GM12864 (cell line): ENCODE data around the gene ERI2.

ENCODE experiments used
- DNase-seq: peaks from one replicate; pipeline ENCODE4 v3.0.0-alpha.2; 2011; ENCODE audit warnings: low read depth
- H3K4me3 ChIP-seq: 2 replicates; pipeline ENCODE4 v1.5.1; 2011; ENCODE audit warnings: mild to moderate bottlenecking, low read depth, low read length, control low read depth
- TF ChIP-seq, protein P1 (sequence below): IDR thresholded peaks from 2 replicates; pipeline ENCODE4 v1.5.1; 2011; ENCODE audit warnings: low read depth, mild to moderate bottlenecking, moderate library complexity, low read length, control low read depth, inconsistent platforms; ENCODE audit errors: missing control alignments

The ERI2 gene

DNA sequence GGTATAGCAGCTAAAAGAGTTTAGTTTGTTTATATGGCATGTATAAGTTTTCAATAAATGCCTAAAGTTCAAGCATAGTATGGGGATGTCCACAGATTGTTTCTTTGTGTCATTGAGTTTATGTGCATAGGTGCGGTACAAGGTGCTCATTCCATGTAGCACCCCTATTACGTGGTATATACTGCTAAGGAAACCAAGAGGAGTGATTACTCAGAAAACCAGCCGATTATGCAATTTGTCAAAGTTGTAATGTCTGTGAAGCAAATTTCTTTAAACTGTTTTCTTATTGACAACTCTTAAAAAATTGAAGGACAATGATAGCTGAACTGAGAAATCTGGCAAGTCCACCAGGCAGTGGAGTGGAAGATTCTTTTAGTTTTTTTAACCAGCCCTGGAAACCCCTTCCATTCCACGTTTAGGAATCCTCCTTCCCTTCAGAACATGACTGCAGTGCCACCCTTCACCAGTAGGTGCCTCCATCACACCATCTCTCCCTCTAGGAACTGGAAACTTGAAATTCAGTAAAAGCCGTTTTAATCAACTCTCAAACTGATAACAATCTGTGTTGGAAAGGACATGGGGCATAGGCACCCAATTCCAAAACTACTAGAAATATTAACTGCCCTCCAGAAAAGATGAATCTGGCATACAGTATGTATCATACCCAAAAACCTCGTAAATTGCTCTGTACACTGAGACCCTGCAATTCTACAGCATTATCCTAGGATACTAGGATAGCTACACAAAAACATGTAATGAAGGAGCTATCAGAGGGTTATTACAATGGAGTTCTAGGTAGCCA is 43.5 kb upstream of the ERI2 start:
- no peak for DNase-seq
- TF ChIP-seq, protein P1, sequence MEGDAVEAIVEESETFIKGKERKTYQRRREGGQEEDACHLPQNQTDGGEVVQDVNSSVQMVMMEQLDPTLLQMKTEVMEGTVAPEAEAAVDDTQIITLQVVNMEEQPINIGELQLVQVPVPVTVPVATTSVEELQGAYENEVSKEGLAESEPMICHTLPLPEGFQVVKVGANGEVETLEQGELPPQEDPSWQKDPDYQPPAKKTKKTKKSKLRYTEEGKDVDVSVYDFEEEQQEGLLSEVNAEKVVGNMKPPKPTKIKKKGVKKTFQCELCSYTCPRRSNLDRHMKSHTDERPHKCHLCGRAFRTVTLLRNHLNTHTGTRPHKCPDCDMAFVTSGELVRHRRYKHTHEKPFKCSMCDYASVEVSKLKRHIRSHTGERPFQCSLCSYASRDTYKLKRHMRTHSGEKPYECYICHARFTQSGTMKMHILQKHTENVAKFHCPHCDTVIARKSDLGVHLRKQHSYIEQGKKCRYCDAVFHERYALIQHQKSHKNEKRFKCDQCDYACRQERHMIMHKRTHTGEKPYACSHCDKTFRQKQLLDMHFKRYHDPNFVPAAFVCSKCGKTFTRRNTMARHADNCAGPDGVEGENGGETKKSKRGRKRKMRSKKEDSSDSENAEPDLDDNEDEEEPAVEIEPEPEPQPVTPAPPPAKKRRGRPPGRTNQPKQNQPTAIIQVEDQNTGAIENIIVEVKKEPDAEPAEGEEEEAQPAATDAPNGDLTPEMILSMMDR, result peak; percentile 99

DNA sequence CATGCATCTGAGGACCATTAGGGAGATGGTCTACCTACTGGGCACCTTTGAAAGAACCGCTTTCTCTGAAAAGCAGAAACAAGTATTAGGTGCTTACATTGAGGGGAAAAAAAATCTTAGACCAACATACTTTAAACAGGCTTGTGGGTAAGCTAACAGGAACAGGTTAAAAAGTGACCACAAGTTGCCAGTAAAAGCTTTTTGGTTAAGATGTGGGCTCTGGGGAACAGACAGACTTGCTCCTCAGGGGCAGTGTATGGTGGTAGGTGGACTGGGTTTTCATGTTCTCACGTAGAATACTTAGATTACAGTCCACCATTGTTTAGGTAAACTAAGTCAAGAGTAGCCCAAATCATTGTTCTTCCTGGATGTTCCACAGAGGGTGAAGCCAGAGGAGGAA is 41.3 kb upstream of the ERI2 start:
- TF ChIP-seq, protein P1, result no peak
- no peak overlapping the region for H3K4me3 ChIP-seq
- DNase-seq, result no peak

More for the DNA sequence above, 43.5 kb upstream of the ERI2 start:
- H3K4me3 ChIP-seq, result no peak overlapping the region

DNA sequence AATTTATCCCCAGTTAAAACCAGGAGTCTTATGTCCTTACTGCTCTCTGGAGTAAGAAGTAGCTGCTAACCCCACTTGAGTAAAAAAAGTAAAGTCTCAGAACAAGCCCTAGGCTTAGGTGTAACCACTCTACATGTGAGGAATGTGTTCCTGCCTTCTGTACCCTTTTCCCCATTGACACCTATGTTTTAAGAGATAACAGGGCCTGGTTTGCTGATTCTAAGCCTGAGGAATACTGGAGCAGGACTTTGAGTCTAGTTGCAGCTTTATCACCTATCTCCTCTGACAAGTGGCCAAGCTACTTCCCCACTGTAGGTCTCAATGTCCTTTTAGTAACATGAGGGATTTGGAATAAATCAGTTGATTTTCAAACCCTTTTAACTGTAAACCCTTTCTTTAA is 40.3 kb upstream of the ERI2 start:
- H3K4me3 ChIP-seq, result no peak overlapping the region
- no peak for DNase-seq
- TF ChIP-seq, protein P1, result no peak

DNA sequence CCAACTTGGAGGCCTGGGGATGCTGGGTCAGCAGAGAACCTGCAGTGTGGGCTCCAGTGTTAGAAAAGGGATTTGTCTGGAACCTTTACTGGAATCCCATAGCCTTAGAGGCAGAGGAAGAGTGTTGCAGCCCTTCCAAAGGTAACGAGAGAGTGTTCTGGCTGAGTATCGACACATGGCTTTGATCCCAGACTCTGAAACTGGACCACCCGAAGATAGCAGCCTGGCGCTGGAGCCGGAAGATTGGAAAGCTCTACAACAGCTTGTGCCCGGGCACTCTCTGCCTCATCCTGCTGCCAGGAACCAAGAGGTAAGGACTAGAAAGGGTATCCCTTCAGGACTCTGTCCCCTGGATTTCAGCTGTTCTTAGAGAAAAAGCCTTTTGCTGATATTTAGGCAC is 39.8 kb upstream of the ERI2 start:
- no peak overlapping the region for H3K4me3 ChIP-seq
- TF ChIP-seq, protein P1, result no peak
- DNase-seq, result no peak

DNA sequence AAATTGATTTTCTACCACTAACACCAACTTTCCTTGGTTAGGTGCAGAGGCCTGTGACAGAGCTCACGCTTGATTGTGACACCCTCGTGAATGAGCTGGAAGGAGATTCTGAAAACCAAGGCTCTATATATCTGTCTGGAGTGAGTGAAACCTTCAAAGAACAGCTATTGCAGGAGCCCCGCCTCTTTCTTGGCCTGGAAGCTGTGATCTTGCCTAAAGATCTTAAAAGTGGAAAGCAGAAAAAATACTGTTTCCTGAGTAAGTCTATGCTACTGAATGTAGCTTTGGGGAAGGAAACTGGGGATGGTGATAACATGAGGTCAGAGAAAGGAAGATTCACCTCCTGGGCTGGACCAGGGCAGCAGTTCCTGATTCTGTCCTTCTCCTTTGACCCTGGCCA is 38.3 kb upstream of the ERI2 start:
- H3K4me3 ChIP-seq, result no peak overlapping the region
- no peak for DNase-seq
- TF ChIP-seq, protein P1, result no peak

DNA sequence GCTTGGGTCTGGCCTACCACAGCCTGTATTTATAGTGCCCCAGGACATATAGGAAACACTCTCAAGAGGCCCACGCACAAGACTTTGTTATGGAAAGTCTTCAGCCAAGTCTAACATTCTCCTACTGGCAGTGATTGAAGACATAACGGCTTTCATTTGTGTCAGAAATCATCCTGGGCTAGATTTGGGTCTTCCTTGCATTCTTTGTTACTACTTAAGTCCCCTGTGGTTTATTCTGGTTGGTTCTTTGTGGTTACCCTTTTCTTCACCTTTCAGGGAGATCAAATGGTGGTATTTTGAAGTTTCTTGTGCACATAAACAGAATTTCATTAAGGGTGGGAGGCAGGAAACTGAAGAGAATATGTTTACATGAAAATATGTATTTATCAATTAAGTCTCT is 37.8 kb upstream of the ERI2 start:
- H3K4me3 ChIP-seq, result no peak overlapping the region
- DNase-seq, result no peak
- TF ChIP-seq, protein P1, result no peak

DNA sequence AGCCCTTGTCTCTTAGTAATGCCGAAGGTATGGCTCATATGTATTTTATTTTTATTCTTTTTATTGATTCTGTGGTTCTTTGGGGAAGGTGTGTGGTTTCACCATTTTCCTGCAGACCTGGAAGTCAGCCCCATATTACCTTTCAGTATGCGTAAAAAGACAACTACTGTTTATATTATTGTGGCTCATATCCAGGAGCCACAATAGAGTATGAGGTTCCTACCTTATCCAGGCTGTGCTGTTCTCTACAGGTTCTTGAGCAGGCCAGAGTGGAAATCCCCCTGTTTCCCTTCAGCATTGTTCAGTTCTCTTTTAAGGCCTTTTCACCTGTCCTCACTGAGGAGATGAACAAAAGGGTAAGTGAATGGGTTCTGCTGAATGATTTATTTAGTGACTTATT is 33.2 kb upstream of the ERI2 start:
- no peak overlapping the region for H3K4me3 ChIP-seq
- DNase-seq, result no peak
- TF ChIP-seq, protein P1, result no peak
